Measurements from ENCODE around the gene ZFAND3.

Gene ZFAND3

GRCh38 chr6:37827603-37828265 is 8.2 kb downstream of the ZFAND3 start:
- no peak for DNase-seq

DNA sequence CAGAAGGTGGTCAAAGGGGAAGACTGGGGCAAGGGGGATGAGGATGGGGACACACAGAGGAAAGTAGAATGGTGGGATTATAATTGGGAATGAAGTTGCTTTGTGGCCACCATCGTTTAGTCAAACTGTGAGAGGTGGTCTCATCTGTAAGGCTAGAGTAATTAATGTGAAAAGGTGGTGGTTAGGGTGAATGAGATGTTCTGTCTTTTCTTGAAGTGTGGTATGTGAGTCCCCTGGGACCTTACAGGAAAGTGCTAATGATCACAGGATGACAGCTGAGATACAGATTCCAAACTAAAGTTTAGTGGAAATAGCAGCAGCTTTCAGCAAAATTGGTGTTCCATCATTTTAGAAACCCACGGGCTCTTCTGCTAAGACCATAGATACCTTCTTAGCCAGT is 10.7 kb downstream of the ZFAND3 start:
- DNase-seq = no peak

DNA sequence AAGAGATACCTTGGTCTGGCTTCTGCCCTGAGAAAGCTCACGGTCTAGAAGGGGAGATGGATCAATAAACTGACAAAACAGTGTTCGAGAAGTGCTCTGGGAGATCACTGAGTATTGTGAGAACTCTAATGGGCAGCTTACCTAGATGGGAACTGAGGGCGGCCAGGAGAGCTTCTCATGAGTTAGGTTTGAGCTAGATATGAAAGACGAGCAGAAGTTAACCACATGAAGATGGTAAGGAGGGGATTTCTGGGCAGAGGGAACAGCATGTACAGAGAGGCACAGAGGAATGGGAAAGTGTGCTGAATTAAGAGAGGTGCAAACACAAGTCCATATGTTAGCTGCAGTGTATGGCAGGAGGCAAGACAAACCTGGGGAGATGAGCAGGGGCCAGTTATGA is 11.9 kb downstream of the ZFAND3 start:
- DNase-seq = no peak

- DNase-seq = no peak
These were observed 16.4 kb downstream of the ZFAND3 start for GRCh38 chr6:37835923-37836322.

- no peak for DNase-seq
These were observed 18.8 kb downstream of the ZFAND3 start for GRCh38 chr6:37838219-37838921.

DNA sequence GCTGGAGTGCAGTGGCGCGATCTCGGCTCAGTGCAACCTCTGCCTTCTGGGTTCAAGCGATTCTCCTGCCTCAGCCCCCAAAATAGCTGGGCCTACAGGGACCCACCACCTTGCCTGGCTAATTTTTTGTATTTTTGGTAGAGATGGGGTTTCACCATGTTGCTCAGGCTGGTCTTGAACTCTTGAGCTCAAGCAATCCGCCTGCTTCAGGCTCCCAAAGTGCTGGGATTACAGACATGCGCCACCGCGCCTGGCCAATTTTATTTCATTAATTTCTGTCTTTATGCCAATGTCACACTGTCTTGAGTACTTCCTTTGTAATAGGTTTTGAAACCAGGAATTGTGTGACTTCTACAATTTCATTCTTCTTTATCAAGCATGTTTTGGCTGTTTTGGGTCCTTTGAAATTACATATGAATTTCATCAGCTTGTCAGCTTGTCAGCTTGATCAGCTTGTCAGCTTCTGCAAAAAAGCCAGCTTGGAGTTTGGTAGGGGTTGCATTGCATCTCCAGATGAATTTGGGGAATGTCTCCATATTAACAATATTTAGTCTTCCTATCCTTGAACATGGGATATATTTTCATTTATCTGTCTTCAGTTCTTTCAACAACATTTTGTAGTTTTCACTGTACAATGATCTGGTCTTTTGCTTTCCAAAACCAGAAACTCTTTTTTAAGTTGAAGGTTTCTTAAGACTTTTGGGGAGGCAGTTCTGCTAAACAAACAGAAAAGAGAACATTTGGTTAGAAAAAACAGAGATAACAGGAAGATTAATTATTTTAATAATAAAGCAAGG is 20.8 kb downstream of the ZFAND3 start:
- no peak for DNase-seq

DNA sequence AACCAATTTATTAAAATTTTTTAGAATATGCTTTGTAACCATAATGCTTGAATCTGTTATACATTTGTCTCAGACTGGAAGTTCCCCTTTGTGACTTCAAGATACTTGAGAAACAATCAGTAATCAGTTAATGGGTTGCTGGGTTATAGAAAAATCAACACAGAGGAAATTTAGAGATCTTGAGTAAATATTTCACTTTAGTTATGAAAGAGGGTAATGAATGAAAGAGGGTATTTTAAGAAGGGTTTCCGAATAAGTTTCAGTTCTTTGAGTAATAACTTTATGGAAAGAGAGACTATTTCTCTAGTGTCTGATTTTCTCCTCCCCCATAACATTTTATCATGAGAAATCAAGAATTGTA is 21.4 kb downstream of the ZFAND3 start:
- DNase-seq = no peak

- no peak for DNase-seq
These were observed 25.7 kb downstream of the ZFAND3 start for GRCh38 chr6:37845026-37845911.

DNA sequence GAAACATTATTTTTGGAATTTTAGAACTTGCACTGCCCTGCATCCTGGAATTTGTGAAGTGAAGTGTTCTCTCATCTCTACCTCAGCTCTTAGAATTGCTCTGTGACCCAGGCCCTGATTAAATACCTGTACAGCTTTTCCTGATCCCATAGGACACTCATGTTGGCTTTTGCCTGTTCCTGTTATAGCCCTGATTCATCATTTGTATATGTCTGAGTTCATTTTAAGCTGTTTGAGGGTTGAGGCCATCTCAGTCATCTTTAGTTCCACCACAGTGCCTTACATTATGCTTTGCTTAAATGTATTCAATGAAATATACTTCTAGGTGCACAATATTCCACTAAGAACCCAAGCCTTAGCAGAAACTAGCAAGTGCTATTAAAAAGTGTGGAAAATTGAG is 26.4 kb downstream of the ZFAND3 start:
- DNase-seq = no peak

GRCh38 chr6:37847704-37848103 is 28.2 kb downstream of the ZFAND3 start:
- no peak for DNase-seq

GRCh38 chr6:37848371-37848770 is 28.8 kb downstream of the ZFAND3 start:
- DNase-seq = no peak

DNA sequence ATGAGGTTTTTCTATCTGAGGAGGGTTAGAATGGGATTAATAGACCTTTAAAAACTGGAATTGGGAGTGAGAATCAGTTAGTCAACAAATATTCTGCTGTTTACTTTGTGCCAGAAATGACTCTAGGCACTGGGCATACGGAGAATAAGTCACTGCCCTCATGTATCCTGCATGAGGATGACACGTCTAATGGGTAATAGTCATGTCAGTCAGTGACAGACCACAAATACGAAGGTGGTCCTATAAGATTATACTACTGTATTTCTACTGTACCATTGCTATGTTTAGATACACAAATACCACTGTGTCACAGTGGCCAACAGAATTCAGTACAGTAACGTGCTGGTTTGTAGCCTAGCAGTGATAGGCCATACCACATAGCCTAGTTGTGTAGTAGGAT is 30.7 kb downstream of the ZFAND3 start:
- no peak for DNase-seq

DNA sequence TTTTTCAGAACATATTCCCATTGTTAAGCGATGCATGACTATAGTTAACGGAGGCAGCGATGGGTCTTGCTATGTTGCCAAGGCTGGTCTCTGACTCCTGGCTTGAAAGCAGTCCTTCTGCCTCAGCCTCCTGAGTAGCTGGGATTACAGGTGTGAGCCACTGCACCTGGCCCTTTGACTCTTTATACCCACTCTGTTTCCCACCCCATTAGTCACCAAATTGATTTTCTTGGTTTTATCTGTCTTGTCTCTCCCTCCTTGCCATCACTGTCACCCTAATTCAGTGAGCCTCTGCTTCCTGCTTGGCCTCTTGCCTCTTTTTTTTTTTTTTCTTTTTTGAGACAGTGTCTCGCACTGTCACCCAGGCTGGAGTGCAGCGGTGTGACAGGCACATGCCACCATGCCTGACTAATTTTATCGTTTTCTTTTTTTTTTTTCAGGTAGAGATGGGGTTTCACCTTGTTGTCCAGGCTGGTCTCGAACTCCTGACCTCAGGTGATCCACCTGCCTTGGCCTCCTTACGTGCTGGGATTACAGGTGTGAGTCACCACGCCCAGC is 31.3 kb downstream of the ZFAND3 start:
- DNase-seq = no peak

- DNase-seq = no peak
These were observed 32.5 kb downstream of the ZFAND3 start for GRCh38 chr6:37851997-37852524.

DNA sequence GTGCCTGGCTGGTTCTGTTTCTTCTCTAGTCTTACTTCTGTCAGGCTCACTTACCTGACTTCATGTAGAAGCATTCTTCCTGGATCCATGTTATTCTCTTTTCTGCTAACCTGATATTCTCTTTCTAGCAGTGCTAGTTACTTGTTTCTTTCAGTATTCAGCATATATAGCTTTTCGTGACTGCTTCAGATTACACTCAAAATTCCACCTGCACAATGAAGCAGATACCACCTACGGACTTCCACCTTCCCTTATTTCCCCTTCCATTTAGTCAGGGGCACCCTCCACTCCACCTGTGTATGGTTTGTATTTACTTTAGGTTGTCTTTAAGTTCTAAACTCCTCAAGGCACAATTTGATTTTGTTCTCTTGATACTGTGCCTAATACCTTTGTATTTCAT is 36.8 kb downstream of the ZFAND3 start:
- no peak for DNase-seq

DNA sequence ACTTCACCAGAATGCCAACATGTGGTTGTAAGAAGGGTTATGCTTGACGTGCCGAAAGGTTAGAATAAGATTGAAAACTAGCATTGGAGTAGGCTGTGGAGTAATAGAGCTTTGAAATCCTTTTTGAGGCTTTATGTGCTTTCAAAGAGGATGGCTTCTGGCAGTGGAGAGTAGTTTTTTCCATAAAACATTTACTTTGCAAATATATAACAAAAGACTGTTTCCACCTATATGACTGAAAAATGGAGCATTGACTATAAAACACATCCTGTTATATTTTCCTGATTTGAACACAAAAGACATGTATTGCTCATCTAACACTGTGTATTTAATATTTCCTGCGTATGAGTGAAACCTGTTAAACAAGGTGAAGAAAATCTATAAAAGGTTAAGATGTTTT is 38.8 kb downstream of the ZFAND3 start:
- DNase-seq = no peak

DNA sequence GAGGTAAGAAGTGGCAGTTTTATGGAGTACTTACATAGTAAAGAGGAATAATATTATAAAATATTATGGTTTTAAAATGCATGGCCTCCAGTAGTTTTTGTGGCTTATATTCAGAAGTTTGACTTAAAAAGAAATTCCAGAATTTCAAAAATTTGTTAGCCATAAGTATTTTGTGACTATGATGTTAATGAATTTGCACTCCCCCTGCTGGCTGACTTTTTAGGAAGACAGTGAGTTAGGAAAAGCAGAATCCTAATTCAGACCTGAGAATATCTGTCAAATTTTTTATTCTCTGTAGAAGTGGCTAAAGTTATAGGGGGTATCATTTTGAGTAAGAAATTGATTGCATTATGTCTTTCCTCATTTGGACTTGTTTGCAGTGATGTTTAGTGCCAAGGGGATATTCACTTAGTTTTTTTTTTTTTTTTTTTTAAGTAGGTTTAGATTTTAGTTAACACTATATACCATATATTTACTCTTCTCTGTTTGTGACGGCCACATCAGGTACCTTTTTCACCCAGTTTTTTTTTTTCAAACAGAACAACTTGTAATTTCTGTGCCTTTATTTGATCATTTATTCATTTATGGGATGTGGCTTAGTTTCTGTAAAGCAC is 40.8 kb downstream of the ZFAND3 start:
- no peak for DNase-seq

- no peak for DNase-seq
These were observed 41.9 kb downstream of the ZFAND3 start for GRCh38 chr6:37861452-37861851.

GRCh38 chr6:37862430-37862829 is 42.9 kb downstream of the ZFAND3 start:
- no peak for DNase-seq

- DNase-seq = no peak
These were observed 43.5 kb downstream of the ZFAND3 start for GRCh38 chr6:37862992-37863391.

GRCh38 chr6:37864250-37864649 is 44.7 kb downstream of the ZFAND3 start:
- no peak for DNase-seq

DNA sequence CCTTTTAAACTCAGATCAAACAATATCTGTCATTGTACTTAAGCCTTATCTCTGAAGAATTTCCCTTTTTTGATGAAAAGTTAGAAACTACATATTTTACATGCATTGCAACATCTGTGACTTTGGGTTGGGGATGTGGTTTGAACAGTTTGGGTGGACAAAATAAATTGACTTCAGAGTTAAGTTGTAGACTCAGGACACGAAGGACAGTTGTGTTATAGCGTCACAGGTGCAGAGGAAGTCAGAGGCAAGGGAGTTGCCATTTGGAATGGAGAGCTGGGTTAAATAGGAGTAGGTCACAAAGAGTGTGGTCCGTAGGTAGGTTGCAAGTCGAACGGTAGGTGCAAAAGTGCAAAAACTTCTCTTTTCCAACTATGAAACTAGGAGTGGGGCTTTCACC is 46.0 kb downstream of the ZFAND3 start:
- no peak for DNase-seq
